LNCAP (cell line): ENCODE results near the gene ZNF57.

Experiments used
- CTCF ChIP-seq: fragments of 450-650 bp; IDR thresholded peaks from 2 replicates; pipeline ENCODE4 v1.5.1; 2017; ENCODE audit warnings: mild to moderate bottlenecking

ZNF57 gene

GRCh38 chr19:2952953-2953481 lies 52.3 kb downstream of the ZNF57 start:
- TF ChIP-seq CTCF, result peak; percentile 13; the same call in 1 of the 2 replicates

GRCh38 chr19:2957160-2957559 lies 56.4 kb downstream of the ZNF57 start:
- no peak for TF ChIP-seq CTCF

GRCh38 chr19:2960120-2960519 lies 59.4 kb downstream of the ZNF57 start:
- TF ChIP-seq CTCF, result no peak

- TF ChIP-seq CTCF, result peak; percentile 68
Measured at GRCh38 chr19:2962018-2962670, 61.4 kb downstream of the ZNF57 start.

GRCh38 chr19:2963122-2963521 lies 62.4 kb downstream of the ZNF57 start:
- TF ChIP-seq CTCF, result no peak

GRCh38 chr19:2964874-2965273 lies 64.1 kb downstream of the ZNF57 start:
- no peak for TF ChIP-seq CTCF

GRCh38 chr19:2967972-2968371 lies 67.2 kb downstream of the ZNF57 start:
- no peak for TF ChIP-seq CTCF
